DND-41 (cell line): ENCODE results near the gene YPEL1.

Experiments used
- EZH2 ChIP-seq: IDR thresholded peaks from 3 replicates; pipeline ENCODE4 v1.6.1; 2012; ENCODE audit warnings: borderline replicate concordance, low read depth, mild to moderate bottlenecking, moderate library complexity, low read length, inconsistent platforms; ENCODE audit not compliant: severe bottlenecking
- TF ChIP-seq, protein P1 (sequence below): IDR thresholded peaks from 2 replicates; pipeline ENCODE4 v1.5.1; 2012; ENCODE audit warnings: borderline replicate concordance, low read length, moderate library complexity, mild to moderate bottlenecking; ENCODE audit not compliant: poor library complexity, severe bottlenecking; ENCODE audit errors: extremely low read depth

DNA sequence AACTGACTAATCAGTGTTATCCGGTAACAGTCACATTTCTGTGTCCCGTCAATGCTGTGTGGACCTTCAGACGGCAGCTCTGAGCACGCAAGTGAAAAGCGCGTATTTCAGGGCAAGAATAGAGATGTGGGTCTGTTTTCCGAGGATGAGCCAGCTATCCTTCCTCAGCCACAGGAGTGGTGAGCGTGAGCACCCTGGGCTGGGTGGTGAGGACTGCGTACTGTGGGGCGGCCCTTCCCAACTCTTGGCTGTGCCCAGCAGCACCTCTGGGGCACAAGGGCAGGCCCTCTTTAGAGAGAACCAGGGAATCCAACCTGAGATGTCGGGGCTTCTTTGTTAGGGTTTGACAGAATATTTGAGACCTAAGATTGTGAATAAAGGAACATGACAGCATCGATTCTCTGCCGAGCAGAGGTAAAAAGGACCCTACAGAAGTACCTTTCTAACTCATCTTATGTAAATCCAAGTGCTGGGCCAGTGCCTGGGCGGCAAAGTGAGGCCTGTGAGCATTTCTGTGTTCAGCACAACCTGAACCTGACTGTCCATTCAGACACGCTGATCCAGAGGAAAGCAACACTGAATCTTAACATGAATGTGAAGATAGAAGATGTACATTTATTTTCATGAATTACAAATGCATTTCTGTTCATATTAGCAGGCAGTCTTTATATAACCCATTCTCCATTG, 26.5 kb upstream of the YPEL1 start:
- TF ChIP-seq, protein P1, sequence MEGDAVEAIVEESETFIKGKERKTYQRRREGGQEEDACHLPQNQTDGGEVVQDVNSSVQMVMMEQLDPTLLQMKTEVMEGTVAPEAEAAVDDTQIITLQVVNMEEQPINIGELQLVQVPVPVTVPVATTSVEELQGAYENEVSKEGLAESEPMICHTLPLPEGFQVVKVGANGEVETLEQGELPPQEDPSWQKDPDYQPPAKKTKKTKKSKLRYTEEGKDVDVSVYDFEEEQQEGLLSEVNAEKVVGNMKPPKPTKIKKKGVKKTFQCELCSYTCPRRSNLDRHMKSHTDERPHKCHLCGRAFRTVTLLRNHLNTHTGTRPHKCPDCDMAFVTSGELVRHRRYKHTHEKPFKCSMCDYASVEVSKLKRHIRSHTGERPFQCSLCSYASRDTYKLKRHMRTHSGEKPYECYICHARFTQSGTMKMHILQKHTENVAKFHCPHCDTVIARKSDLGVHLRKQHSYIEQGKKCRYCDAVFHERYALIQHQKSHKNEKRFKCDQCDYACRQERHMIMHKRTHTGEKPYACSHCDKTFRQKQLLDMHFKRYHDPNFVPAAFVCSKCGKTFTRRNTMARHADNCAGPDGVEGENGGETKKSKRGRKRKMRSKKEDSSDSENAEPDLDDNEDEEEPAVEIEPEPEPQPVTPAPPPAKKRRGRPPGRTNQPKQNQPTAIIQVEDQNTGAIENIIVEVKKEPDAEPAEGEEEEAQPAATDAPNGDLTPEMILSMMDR = no peak
- TF ChIP-seq EZH2 = no peak
